Activated B cell treated with CpG ODN at 0.5 μM for 24 hours (primary cell): ENCODE measurements around the gene ACOX2. TPM values are rescaled to one million over a fixed set of nuclear protein-coding genes. Genes with fewer than 3 reads are reported as not detected.

ENCODE experiments used
- ATAC-seq: fragments of 200-7000 bp; cut with Tn5 transposase; one replicate; pipeline ENCODE4 v1.10.0; 2021; ENCODE audit warnings: low read depth, mild to moderate bottlenecking, moderate library complexity
- CTCF ChIA-PET: fragments of 350-600 bp; sonication (Branson Sonifier 250); formaldehyde crosslinking; loops from one replicate; lab custom pipeline; 2021; ENCODE audit warnings: antibody characterized with exemption; lab: Charles Lee
- POLR2A ChIA-PET: fragments of 350-600 bp; sonication (Branson Sonifier 250); formaldehyde crosslinking; loops from one replicate; lab custom pipeline; 2021; ENCODE audit warnings: antibody characterized with exemption; lab: Charles Lee
- DNase-seq: peaks from one replicate; pipeline ENCODE4 v3.0.0; 2022
- H3K27ac Mint-ChIP-seq: one replicate; pipeline ENCODE4 v1.8.0; 2020; ENCODE audit warnings: mixed read lengths
- H3K27me3 Mint-ChIP-seq: one replicate; pipeline ENCODE4 v1.8.0; 2021; ENCODE audit warnings: mixed read lengths
- H3K36me3 Mint-ChIP-seq: one replicate; pipeline ENCODE4 v1.8.0; 2021; ENCODE audit warnings: low read depth, mixed read lengths
- H3K4me1 Mint-ChIP-seq: one replicate; pipeline ENCODE4 v1.8.0; 2021; ENCODE audit warnings: mixed read lengths
- H3K4me3 Mint-ChIP-seq: one replicate; pipeline ENCODE4 v1.8.0; 2020; ENCODE audit warnings: mild to moderate bottlenecking, mixed read lengths
- H3K9me3 Mint-ChIP-seq: one replicate; pipeline ENCODE4 v1.8.0; 2020; ENCODE audit warnings: mixed read lengths
- intact Hi-C: fragments of 100-400 bp; cut with micrococcal nuclease; formaldehyde crosslinking; loops from one replicate; pipeline ENCODE4 v1.15.1; 2024
- total RNA-seq: library from RNA; stranded (reverse); gene quantifications from 2 replicates; pipeline ENCODE4 v1.2.3, GENCODE V29; 2022
- TF ChIP-seq, protein P1 (sequence below): fragments of 200-600 bp; IDR thresholded peaks from one replicate; pipeline ENCODE4 v1.8.0; 2022; ENCODE audit warnings: antibody characterized with exemption, mild to moderate bottlenecking

ACOX2 gene
- total RNA-seq, 1 donor from 2014 or later, result not detected

DNA sequence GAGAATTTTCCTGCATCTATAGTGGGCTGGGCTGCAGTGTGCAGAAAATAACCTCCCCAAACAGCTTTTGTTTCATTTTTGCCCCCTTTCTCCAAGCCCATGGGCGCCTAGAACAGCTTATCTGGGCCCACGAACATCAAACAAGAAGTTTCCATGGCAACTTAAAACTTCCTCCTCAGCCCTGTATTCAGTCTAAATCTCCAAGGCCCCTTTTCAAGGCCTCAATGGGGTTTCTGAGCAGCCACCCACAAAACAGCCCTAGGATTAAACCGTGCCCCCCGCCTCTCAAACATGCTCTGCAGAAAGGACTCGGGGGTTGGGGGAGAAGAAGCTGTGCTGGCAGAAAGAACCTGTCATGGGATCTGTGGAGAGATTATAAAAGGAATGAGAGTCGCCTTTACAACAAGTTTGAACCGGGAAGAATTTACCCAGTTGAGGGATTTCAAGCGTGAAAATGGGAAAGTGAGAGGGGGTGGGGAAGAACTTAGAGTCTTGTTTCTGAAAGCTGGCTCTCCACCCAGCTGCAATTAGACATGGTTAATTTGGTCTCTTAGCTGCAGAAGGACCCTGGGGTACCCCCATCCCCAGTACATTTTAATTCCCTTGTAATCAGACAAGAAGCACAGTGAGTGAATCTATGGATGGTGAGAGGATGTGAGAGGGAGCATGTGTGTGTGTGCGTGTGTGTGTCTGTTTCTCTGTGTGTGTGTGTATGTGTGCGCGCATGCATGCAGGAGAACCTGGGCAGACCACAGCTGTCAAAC lies 44.5 kb upstream of the ACOX2 start:
- Mint-ChIP-seq H3K9me3 (peaks cover 2% of the 10 kb centered on the region), H3K36me3 (no peaks in the 10 kb centered on the region), H3K27ac (no peak overlapping the region), H3K4me3 (no peak overlapping the region), H3K4me1 (peaks cover 25% of the 10 kb centered on the region), H3K27me3 (peaks cover 26% of the 10 kb centered on the region)
- ATAC-seq (no peak), DNase-seq (no peak)
- intact Hi-C loops, result no loop called here
- ChIA-PET POLR2A (no interaction called here), CTCF (no interaction called here)
- TF ChIP-seq, protein P1, sequence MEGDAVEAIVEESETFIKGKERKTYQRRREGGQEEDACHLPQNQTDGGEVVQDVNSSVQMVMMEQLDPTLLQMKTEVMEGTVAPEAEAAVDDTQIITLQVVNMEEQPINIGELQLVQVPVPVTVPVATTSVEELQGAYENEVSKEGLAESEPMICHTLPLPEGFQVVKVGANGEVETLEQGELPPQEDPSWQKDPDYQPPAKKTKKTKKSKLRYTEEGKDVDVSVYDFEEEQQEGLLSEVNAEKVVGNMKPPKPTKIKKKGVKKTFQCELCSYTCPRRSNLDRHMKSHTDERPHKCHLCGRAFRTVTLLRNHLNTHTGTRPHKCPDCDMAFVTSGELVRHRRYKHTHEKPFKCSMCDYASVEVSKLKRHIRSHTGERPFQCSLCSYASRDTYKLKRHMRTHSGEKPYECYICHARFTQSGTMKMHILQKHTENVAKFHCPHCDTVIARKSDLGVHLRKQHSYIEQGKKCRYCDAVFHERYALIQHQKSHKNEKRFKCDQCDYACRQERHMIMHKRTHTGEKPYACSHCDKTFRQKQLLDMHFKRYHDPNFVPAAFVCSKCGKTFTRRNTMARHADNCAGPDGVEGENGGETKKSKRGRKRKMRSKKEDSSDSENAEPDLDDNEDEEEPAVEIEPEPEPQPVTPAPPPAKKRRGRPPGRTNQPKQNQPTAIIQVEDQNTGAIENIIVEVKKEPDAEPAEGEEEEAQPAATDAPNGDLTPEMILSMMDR, result no peak

DNA sequence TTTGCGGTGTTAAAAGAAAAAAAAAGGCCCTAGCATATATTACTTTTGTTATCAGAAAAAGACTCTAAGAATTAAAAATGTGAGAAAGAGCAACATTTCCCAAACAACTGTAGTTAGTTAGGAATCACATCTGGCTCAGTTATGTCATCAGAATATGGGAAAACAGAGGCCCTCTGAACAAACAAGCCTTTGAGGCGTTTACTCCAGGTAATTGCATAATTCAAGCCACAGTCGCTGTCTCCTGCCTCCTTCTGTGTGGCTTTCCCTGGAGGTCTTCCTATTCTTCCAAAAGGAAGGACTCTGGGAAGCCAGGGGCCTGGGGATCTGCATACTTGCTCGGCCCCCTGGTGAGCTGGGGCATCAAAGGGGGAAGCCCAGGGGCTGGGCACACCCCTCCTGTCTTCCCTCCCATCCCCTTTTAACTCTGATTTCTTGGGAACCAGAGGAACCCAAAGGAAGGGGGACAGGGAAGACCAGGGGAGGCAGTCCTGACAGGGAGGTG lies 43.9 kb upstream of the ACOX2 start:
- H3K9me3 Mint-ChIP-seq, result no peaks in the 10 kb centered on the region
- no peaks in the 10 kb centered on the region for H3K36me3 Mint-ChIP-seq
- peaks cover 19% of the 10 kb centered on the region for H3K27me3 Mint-ChIP-seq
- intact Hi-C loops, result no loop called here
- ChIA-PET POLR2A (no interaction called here), CTCF (no interaction called here)
- H3K4me1 Mint-ChIP-seq, result peaks cover 18% of the 10 kb centered on the region
- no peak overlapping the region for H3K27ac Mint-ChIP-seq
- DNase-seq (no peak), ATAC-seq (no peak)
- TF ChIP-seq, protein P1, result no peak
- H3K4me3 Mint-ChIP-seq, result no peak overlapping the region

DNA sequence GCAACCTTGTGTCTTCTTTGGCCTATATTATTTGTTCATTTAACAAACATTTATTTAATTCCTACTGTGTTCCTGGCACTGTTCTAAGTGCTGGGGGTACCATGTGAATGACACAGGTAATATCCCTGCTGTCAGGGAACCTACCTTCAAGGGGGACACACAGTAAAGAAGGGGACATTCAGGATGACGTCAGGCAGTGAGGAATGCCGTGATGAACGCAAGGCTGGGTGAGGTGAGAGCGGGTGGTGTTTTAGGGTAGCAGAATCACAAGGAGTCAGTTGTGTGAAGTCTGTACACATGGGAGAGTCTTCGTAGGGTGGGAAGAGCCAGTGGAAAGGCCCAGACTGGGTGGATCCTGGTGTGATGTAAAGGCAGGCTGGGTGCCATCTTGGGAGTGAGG lies 41.9 kb upstream of the ACOX2 start:
- no peaks in the 10 kb centered on the region for H3K9me3 Mint-ChIP-seq
- POLR2A ChIA-PET, result no interaction called here
- no peaks in the 10 kb centered on the region for H3K36me3 Mint-ChIP-seq
- H3K4me1 Mint-ChIP-seq, result peaks cover 3% of the 10 kb centered on the region
- peaks cover 2% of the 10 kb centered on the region for H3K27me3 Mint-ChIP-seq
- no peak overlapping the region for H3K27ac Mint-ChIP-seq
- ATAC-seq (no peak), DNase-seq (no peak)
- no peak overlapping the region for H3K4me3 Mint-ChIP-seq
- CTCF ChIA-PET, result no interaction called here
- TF ChIP-seq, protein P1, result no peak
- intact Hi-C loops, result no loop called here

DNA sequence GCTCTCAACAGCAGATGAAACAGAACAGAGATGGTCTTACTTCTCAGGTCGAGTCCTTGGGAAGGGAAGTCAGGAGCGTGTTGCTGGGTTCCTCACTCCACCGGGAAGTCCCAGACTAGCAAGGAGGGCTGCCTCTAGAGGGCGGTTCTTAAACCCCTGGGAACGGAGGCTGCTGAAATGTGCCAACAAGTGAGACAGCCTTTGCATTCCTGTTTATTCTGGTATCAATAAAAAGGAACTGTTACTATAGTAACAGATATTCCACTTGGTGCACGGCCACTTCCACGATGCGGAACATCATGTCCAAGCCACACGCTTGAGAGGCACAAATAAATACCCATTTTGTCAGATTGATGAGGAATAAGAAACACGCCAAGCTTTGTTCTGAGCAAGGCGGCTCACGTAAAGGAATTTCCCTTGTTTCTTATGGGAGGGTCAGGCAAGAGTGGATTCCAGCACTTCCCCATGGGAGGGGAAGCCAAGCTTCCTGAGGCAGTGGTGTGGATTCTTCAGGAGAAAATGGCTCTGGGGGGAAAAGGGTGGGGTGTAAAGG lies 40.4 kb upstream of the ACOX2 start, which contains the start of gene FAM107A:
Gene FAM107A (minus strand): TSS at position 123 of the 553 bp plus-strand sequence. CDS start 7,531 bp downstream, outside the sequence.
- no peaks in the 10 kb centered on the region for H3K9me3 Mint-ChIP-seq
- H3K4me1 Mint-ChIP-seq, result peaks cover 3% of the 10 kb centered on the region
- H3K36me3 Mint-ChIP-seq, result no peaks in the 10 kb centered on the region
- H3K27me3 Mint-ChIP-seq, result peaks cover 1% of the 10 kb centered on the region
- TF ChIP-seq, protein P1, result no peak
- ATAC-seq (no peak), DNase-seq (no peak)
- intact Hi-C loops, result no loop called here
- no peak within 1 kb of the TSS for H3K27ac Mint-ChIP-seq
- CTCF ChIA-PET, result no interaction called here
- POLR2A ChIA-PET, result no interaction called here
- H3K4me3 Mint-ChIP-seq, result no peak within 1 kb of the TSS

DNA sequence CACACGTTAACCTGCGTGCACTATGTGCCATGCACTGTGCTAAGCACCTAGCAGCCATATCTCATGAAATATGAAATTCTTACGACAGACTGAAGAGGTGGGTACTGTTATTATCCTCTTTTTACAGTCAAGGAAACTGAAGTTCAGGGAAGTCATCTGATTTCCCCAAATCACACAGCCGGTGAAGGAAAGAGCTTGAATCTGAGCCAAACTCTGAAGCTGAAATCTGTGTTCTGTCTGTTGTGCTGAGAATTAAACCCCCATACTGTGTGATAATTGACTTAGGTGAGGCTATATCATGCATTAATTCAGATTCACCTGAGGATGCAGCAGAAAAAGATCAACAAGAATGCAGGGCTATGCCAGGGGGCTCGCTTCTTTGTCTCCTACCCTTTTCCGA lies 39.7 kb upstream of the ACOX2 start:
- Mint-ChIP-seq H3K4me3 (no peak overlapping the region), H3K4me1 (peaks cover 3% of the 10 kb centered on the region), H3K27me3 (peaks cover 1% of the 10 kb centered on the region), H3K27ac (no peak overlapping the region), H3K36me3 (no peaks in the 10 kb centered on the region), H3K9me3 (no peaks in the 10 kb centered on the region)
- intact Hi-C loops, result no loop called here
- POLR2A ChIA-PET, result no interaction called here
- DNase-seq (no peak), ATAC-seq (no peak)
- TF ChIP-seq, protein P1, result no peak
- CTCF ChIA-PET, result no interaction called here
